Measurements from ENCODE around the gene RNASEH2A. TPM values are rescaled to one million over a fixed set of nuclear protein-coding genes. Genes with fewer than 3 reads are reported as not detected.

Gene RNASEH2A
- polyA plus RNA-seq, 1 donor (not counting 4 experiments of a cell fraction or from before 2014, with no cell fraction given), result 19.7 TPM

DNA sequence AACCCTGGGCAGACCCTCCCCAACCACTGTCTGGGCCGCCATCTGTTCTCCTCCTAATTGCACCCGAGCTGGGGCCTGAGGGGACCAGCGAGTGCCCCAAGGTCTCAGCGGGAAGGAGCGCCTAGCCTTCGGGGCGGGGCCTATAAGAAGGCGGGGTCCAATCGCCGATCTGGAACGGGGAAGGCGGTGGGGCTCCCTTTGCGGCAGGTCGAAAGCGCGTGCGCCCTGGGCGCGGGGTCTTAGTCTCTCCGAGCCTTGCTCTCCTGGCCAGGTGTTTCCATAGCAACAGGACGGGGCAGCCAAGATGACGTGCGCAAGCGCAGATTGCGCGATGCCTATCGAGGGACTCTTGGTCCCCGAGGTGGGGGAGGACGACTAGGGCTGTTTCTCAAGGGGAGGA lies 34.7 kb downstream of the RNASEH2A start:
- H3K27me3 ChIP-seq (ENCODE audit: control insufficient read depth, extremely low read depth, insufficient read depth, low read length), result peaks cover 45% of the 10 kb centered on the region
- dilution Hi-C loops (cut with MboI; ENCODE audit: extremely low pct_ligation_motif_present, low sequenced_read_pairs), result no loop called here
- no peaks in the 10 kb centered on the region for H3K9me3 ChIP-seq (ENCODE audit: control insufficient read depth, low read depth, low read length)
- TF ChIP-seq, protein P1, sequence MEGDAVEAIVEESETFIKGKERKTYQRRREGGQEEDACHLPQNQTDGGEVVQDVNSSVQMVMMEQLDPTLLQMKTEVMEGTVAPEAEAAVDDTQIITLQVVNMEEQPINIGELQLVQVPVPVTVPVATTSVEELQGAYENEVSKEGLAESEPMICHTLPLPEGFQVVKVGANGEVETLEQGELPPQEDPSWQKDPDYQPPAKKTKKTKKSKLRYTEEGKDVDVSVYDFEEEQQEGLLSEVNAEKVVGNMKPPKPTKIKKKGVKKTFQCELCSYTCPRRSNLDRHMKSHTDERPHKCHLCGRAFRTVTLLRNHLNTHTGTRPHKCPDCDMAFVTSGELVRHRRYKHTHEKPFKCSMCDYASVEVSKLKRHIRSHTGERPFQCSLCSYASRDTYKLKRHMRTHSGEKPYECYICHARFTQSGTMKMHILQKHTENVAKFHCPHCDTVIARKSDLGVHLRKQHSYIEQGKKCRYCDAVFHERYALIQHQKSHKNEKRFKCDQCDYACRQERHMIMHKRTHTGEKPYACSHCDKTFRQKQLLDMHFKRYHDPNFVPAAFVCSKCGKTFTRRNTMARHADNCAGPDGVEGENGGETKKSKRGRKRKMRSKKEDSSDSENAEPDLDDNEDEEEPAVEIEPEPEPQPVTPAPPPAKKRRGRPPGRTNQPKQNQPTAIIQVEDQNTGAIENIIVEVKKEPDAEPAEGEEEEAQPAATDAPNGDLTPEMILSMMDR (optimal IDR thresholded peaks at IDR 0.05 in 1 of 3, IDR thresholded peaks at IDR 0.05 in 1 of 3, conservative IDR thresholded peaks at IDR 0.05 in 1 of 3; ENCODE audit: extremely low read depth in 1 of 3, insufficient read depth in 2 of 3, low read length in 3 of 3), result no peak
- no peak for TF ChIP-seq EZH2 (IDR thresholded peaks at IDR 0.05; ENCODE audit: low read length)
- peak overlapping the region; percentile 27 to 49 (median 48) for H3K4me3 ChIP-seq (ENCODE audit: control insufficient read depth in 2 of 3, extremely low read depth in 1 of 3, insufficient read depth in 2 of 3, low read depth in 1 of 3, low read length in 3 of 3)
- DNase-seq (ENCODE audit: low read depth, low spot score) (no peak), FAIRE-seq (no peak)
- peak overlapping the region; percentile 44 for H2AFZ ChIP-seq (ENCODE audit: control insufficient read depth, low read length)
- peaks cover 14% of the 10 kb centered on the region for H3K4me1 ChIP-seq (ENCODE audit: control insufficient read depth, extremely low read depth, insufficient read depth, low read length)
- H3K27ac ChIP-seq (ENCODE audit: control insufficient read depth, insufficient read depth, low read length), result no peak overlapping the region
- no peaks in the 10 kb centered on the region for H4K20me1 ChIP-seq (ENCODE audit: control insufficient read depth, extremely low read depth, insufficient read depth, low read length)
- H3K4me2 ChIP-seq (ENCODE audit: control insufficient read depth, extremely low read depth, insufficient read depth, low read depth, low read length), result peak overlapping the region; percentile 67
- no peaks in the 10 kb centered on the region for H3K9me1 ChIP-seq (ENCODE audit: control insufficient read depth, extremely low read depth, insufficient read depth, low read length)
- no peaks in the 10 kb centered on the region for H3K79me2 ChIP-seq (ENCODE audit: control insufficient read depth, insufficient read depth, low read length)
- no peak overlapping the region for H3K9ac ChIP-seq (ENCODE audit: control insufficient read depth, extremely low read depth, insufficient read depth, low read length)
- no peaks in the 10 kb centered on the region for H3K36me3 ChIP-seq (ENCODE audit: control insufficient read depth in 2 of 2, extremely low read depth in 1 of 2, insufficient read depth in 2 of 2, low read length in 2 of 2)

DNA sequence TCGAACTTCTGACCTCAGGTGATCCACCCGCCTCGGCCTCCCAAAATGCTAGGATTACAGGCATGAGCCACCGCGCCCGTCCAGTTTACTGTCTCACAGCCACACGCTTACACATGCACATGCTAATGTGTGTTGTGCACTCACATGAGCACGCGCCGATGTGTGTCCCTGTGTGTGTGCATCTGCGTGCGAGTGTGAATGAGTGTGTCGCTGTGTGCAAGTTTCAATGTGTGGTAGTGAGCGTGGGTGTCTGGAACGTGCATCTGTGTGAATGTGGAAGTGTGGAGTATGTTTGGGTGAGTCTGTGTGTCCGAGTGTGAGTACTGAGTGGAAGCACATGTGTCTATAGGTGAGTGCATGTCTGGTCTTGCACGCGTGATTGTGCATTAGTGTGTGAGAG lies 36.1 kb downstream of the RNASEH2A start:
- Histone ChIP-seq H4K20me1 (ENCODE audit: control insufficient read depth, extremely low read depth, insufficient read depth, low read length) (no peaks in the 10 kb centered on the region), H3K9me1 (ENCODE audit: control insufficient read depth, extremely low read depth, insufficient read depth, low read length) (no peaks in the 10 kb centered on the region), H3K9ac (ENCODE audit: control insufficient read depth, extremely low read depth, insufficient read depth, low read length) (no peak overlapping the region), H3K27me3 (ENCODE audit: control insufficient read depth, extremely low read depth, insufficient read depth, low read length) (peaks cover 37% of the 10 kb centered on the region), H3K9me3 (ENCODE audit: control insufficient read depth, low read depth, low read length) (no peaks in the 10 kb centered on the region), H3K4me1 (ENCODE audit: control insufficient read depth, extremely low read depth, insufficient read depth, low read length) (peaks cover 15% of the 10 kb centered on the region), H3K4me3 (ENCODE audit: control insufficient read depth in 2 of 3, extremely low read depth in 1 of 3, insufficient read depth in 2 of 3, low read depth in 1 of 3, low read length in 3 of 3) (no peak overlapping the region), H3K36me3 (ENCODE audit: control insufficient read depth in 2 of 2, extremely low read depth in 1 of 2, insufficient read depth in 2 of 2, low read length in 2 of 2) (no peaks in the 10 kb centered on the region), H3K79me2 (ENCODE audit: control insufficient read depth, insufficient read depth, low read length) (no peaks in the 10 kb centered on the region), H2AFZ (ENCODE audit: control insufficient read depth, low read length) (no peak overlapping the region), H3K27ac (ENCODE audit: control insufficient read depth, insufficient read depth, low read length) (no peak overlapping the region), H3K4me2 (ENCODE audit: control insufficient read depth, extremely low read depth, insufficient read depth, low read depth, low read length) (no peak overlapping the region)
- no peak for DNase-seq (ENCODE audit: low read depth, low spot score)
- FAIRE-seq, result no peak
- dilution Hi-C loops (cut with MboI; ENCODE audit: extremely low pct_ligation_motif_present, low sequenced_read_pairs), result no loop called here
- TF ChIP-seq, protein P1 (optimal IDR thresholded peaks at IDR 0.05 in 1 of 3, IDR thresholded peaks at IDR 0.05 in 1 of 3, conservative IDR thresholded peaks at IDR 0.05 in 1 of 3; ENCODE audit: extremely low read depth in 1 of 3, insufficient read depth in 2 of 3, low read length in 3 of 3), result no peak
- TF ChIP-seq EZH2 (IDR thresholded peaks at IDR 0.05; ENCODE audit: low read length), result no peak
